ENCODE measurements around the gene IMMP2L. TPM values are rescaled to one million over a fixed set of nuclear protein-coding genes. Genes with fewer than 3 reads are reported as not detected.
"Not testable (repeated sequence)": the region's sequence is repeated elsewhere in the genome, so short reads cannot be mapped to it uniquely, and the experiment has no call there.

The IMMP2L gene
- total and polyA plus RNA-seq, 4 donors, result 9.2 to 34.7 (median 11.1) TPM

DNA sequence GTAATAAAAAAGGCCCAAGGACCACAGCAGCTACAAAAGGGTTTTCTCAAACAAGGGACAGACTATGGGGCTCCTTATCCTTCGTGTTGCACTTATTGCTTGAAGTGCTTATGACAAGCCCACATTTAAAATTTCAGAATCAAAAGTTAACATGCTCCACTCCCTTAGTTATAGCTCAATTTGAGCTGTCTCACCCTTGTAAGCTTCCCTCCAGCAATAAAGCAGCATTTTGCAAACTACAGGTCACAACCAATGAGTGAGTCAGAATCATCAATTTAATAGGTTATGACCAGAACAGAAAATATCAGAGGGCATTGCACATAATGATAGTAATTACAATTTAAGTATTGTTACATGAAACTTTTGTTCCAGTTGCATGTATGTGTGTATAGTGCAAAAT, 53.0 kb downstream of the IMMP2L start:
- Histone ChIP-seq H3K27ac (ENCODE audit: low read depth in 1 of 2, low read length in 1 of 2) (no peak overlapping the region), H3K9me3 (ENCODE audit: control insufficient read depth in 4 of 4, insufficient read depth in 3 of 4, low read length in 3 of 4) (no peaks in the 10 kb centered on the region), H3K36me3 (ENCODE audit: control insufficient read depth in 4 of 4, insufficient read depth in 4 of 4, low read length in 4 of 4) (no peaks in the 10 kb centered on the region), H3K27me3 (ENCODE audit: control insufficient read depth in 3 of 3, insufficient read depth in 3 of 3, low read length in 2 of 3) (no peaks in the 10 kb centered on the region), H3K4me1 (ENCODE audit: control insufficient read depth in 5 of 5, insufficient read depth in 5 of 5, low read length in 5 of 5) (no peaks in the 10 kb centered on the region), H3K4me3 (no peak overlapping the region), H3K9ac (ENCODE audit: insufficient read depth in 1 of 2, low read length in 2 of 2) (no peak overlapping the region)
- no peak for DNase-seq
- WGBS, 2 donors, result 65 to 87% methylated on average over 1 of the region's 1 CpG
- ATAC-seq (ENCODE audit: insufficient read depth, low FRiP score), result no peak
- TF ChIP-seq, protein P1, sequence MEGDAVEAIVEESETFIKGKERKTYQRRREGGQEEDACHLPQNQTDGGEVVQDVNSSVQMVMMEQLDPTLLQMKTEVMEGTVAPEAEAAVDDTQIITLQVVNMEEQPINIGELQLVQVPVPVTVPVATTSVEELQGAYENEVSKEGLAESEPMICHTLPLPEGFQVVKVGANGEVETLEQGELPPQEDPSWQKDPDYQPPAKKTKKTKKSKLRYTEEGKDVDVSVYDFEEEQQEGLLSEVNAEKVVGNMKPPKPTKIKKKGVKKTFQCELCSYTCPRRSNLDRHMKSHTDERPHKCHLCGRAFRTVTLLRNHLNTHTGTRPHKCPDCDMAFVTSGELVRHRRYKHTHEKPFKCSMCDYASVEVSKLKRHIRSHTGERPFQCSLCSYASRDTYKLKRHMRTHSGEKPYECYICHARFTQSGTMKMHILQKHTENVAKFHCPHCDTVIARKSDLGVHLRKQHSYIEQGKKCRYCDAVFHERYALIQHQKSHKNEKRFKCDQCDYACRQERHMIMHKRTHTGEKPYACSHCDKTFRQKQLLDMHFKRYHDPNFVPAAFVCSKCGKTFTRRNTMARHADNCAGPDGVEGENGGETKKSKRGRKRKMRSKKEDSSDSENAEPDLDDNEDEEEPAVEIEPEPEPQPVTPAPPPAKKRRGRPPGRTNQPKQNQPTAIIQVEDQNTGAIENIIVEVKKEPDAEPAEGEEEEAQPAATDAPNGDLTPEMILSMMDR (IDR thresholded peaks at IDR 0.05; ENCODE audit: control extremely low read depth, extremely low read depth), result no peak

DNA sequence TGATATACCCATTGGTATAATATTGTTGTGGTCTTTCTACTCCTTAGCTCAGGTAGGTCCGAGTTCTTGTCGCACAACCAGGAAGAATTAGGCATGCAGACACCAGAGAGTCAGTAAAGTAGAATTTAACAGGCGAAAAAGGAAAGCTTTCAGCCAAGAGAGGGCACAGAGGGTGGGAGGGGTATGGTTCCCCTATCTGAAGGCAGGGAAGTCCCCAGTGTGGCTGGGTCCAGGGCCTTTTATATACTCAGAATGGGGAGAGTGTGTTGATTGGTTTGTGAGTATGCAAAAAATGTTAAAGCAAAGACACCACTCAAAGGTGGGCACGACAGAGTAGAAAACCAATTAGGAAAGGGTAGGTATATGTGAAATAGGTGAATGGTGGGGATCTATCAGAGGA, 53.9 kb downstream of the IMMP2L start:
- Histone ChIP-seq H3K36me3 (ENCODE audit: control insufficient read depth in 4 of 4, insufficient read depth in 4 of 4, low read length in 4 of 4) (no peaks in the 10 kb centered on the region), H3K27me3 (ENCODE audit: control insufficient read depth in 3 of 3, insufficient read depth in 3 of 3, low read length in 2 of 3) (no peaks in the 10 kb centered on the region), H3K4me3 (no peak overlapping the region), H3K9me3 (ENCODE audit: control insufficient read depth in 4 of 4, insufficient read depth in 3 of 4, low read length in 3 of 4) (no peaks in the 10 kb centered on the region), H3K27ac (ENCODE audit: low read depth in 1 of 2, low read length in 1 of 2) (no peak overlapping the region), H3K9ac (ENCODE audit: insufficient read depth in 1 of 2, low read length in 2 of 2) (no peak overlapping the region), H3K4me1 (ENCODE audit: control insufficient read depth in 5 of 5, insufficient read depth in 5 of 5, low read length in 5 of 5) (no peaks in the 10 kb centered on the region)
- ATAC-seq (ENCODE audit: insufficient read depth, low FRiP score) (no peak), DNase-seq (no peak)
- 93 to 95% methylated on average over 4 of the region's 4 CpGs for WGBS, 2 donors
- TF ChIP-seq, protein P1 (IDR thresholded peaks at IDR 0.05; ENCODE audit: control extremely low read depth, extremely low read depth), result no peak

GRCh38 chr7:111505422-111505821, 56.9 kb downstream of the IMMP2L start:
- not testable (repeated sequence) for H3K36me3 ChIP-seq (ENCODE audit: control insufficient read depth in 4 of 4, insufficient read depth in 4 of 4, low read length in 4 of 4); H3K4me1 ChIP-seq (ENCODE audit: control insufficient read depth in 5 of 5, insufficient read depth in 5 of 5, low read length in 5 of 5); H3K4me3 ChIP-seq; H3K9me3 ChIP-seq (ENCODE audit: control insufficient read depth in 4 of 4, insufficient read depth in 3 of 4, low read length in 3 of 4); DNase-seq; H3K27me3 ChIP-seq (ENCODE audit: control insufficient read depth in 3 of 3, insufficient read depth in 3 of 3, low read length in 2 of 3); ATAC-seq (ENCODE audit: insufficient read depth, low FRiP score); H3K9ac ChIP-seq (ENCODE audit: insufficient read depth in 1 of 2, low read length in 2 of 2); H3K27ac ChIP-seq (ENCODE audit: low read depth in 1 of 2, low read length in 1 of 2)

GRCh38 chr7:111501799-111502198, 60.5 kb downstream of the IMMP2L start:
- not testable (repeated sequence) for ATAC-seq (ENCODE audit: insufficient read depth, low FRiP score); H3K4me1 ChIP-seq (ENCODE audit: control insufficient read depth in 5 of 5, insufficient read depth in 5 of 5, low read length in 5 of 5); H3K9ac ChIP-seq (ENCODE audit: insufficient read depth in 1 of 2, low read length in 2 of 2); H3K36me3 ChIP-seq (ENCODE audit: control insufficient read depth in 4 of 4, insufficient read depth in 4 of 4, low read length in 4 of 4); H3K27ac ChIP-seq (ENCODE audit: low read depth in 1 of 2, low read length in 1 of 2); H3K9me3 ChIP-seq (ENCODE audit: control insufficient read depth in 4 of 4, insufficient read depth in 3 of 4, low read length in 3 of 4); DNase-seq; H3K27me3 ChIP-seq (ENCODE audit: control insufficient read depth in 3 of 3, insufficient read depth in 3 of 3, low read length in 2 of 3); H3K4me3 ChIP-seq
- WGBS, 2 donors, result 91 to 94% methylated on average over 2 of the region's 2 CpGs

- TF ChIP-seq, protein P1 (IDR thresholded peaks at IDR 0.05; ENCODE audit: control extremely low read depth, extremely low read depth), result no peak
- no peak for ATAC-seq (ENCODE audit: insufficient read depth, low FRiP score)
- 81 to 87% methylated on average over 3 of the region's 3 CpGs for WGBS, 2 donors
- H3K36me3 ChIP-seq (ENCODE audit: control insufficient read depth in 4 of 4, insufficient read depth in 4 of 4, low read length in 4 of 4), result no peaks in the 10 kb centered on the region
- no peak for DNase-seq
- H3K4me3 ChIP-seq, result no peak overlapping the region
- no peaks in the 10 kb centered on the region for H3K27me3 ChIP-seq (ENCODE audit: control insufficient read depth in 3 of 3, insufficient read depth in 3 of 3, low read length in 2 of 3)
- peaks cover 0 to 2% (median 0%) of the 10 kb centered on the region in 4 donors for H3K9me3 ChIP-seq (ENCODE audit: control insufficient read depth in 4 of 4, insufficient read depth in 3 of 4, low read length in 3 of 4)
- H3K4me1 ChIP-seq (ENCODE audit: control insufficient read depth in 5 of 5, insufficient read depth in 5 of 5, low read length in 5 of 5), result no peaks in the 10 kb centered on the region
- H3K9ac ChIP-seq (ENCODE audit: insufficient read depth in 1 of 2, low read length in 2 of 2), result no peak overlapping the region
- no peak overlapping the region for H3K27ac ChIP-seq (ENCODE audit: low read depth in 1 of 2, low read length in 1 of 2)
Observed at GRCh38 chr7:111499027-111499426, 63.3 kb downstream of the IMMP2L start.

Measured in lung (tissue), 12 donors.